MM.1S (cell line): ENCODE data around the gene TOMT.

Source experiments
- CTCF ChIP-seq: fragments of 300-600 bp; sonication (generic); IDR thresholded peaks from 2 replicates; pipeline ENCODE4 v1.5.1; 2016; ENCODE audit warnings: antibody characterized with exemption, low read length, mixed read lengths
- EZH2 ChIP-seq: fragments of 300-600 bp; sonication (generic); optimal IDR thresholded peaks from 2 replicates; pipeline ENCODE3; 2017; ENCODE audit warnings: low read depth, mild to moderate bottlenecking, antibody characterized with exemption, low read length, mixed read lengths
- EZH2phosphoT487 ChIP-seq: fragments of 300-600 bp; sonication (generic); IDR thresholded peaks from 2 replicates; pipeline ENCODE4 v1.6.1; 2018; ENCODE audit warnings: antibody characterized with exemption, low read length

GRCh38 chr11:72120930-72121329 lies 15.2 kb downstream of the TOMT start:
- TF ChIP-seq EZH2 (no peak), CTCF (no peak), EZH2phosphoT487 (no peak)
